Astrocyte of the spinal cord (primary cell): Measurements from ENCODE around the gene GABRG3.

ENCODE experiments used
- DNase-seq: peaks from one replicate; pipeline ENCODE4 v3.0.0; 2011; ENCODE audit warnings: low read depth, low spot score
- H3K4me3 ChIP-seq: 2 replicates; pipeline ENCODE4 v1.5.1; 2011; ENCODE audit warnings: low read depth, mild to moderate bottlenecking, low read length, moderate library complexity
- in situ Hi-C: cut with HindIII; loops from 2 replicates; pipeline ENCODE4 v1.10.0; 2017; ENCODE audit warnings: low sequenced_read_pairs
- TF ChIP-seq, protein P1 (sequence below): IDR thresholded peaks from 2 replicates; pipeline ENCODE4 v1.5.1; 2012; ENCODE audit warnings: low read depth, mild to moderate bottlenecking, low read length, inconsistent platforms

GABRG3 gene

GRCh38 chr15:27039152-27039551, 68.2 kb downstream of the GABRG3 start:
- in situ Hi-C loops: no loop called here
- DNase-seq: no peak
- H3K4me3 ChIP-seq: no peak overlapping the region
- TF ChIP-seq, protein P1, sequence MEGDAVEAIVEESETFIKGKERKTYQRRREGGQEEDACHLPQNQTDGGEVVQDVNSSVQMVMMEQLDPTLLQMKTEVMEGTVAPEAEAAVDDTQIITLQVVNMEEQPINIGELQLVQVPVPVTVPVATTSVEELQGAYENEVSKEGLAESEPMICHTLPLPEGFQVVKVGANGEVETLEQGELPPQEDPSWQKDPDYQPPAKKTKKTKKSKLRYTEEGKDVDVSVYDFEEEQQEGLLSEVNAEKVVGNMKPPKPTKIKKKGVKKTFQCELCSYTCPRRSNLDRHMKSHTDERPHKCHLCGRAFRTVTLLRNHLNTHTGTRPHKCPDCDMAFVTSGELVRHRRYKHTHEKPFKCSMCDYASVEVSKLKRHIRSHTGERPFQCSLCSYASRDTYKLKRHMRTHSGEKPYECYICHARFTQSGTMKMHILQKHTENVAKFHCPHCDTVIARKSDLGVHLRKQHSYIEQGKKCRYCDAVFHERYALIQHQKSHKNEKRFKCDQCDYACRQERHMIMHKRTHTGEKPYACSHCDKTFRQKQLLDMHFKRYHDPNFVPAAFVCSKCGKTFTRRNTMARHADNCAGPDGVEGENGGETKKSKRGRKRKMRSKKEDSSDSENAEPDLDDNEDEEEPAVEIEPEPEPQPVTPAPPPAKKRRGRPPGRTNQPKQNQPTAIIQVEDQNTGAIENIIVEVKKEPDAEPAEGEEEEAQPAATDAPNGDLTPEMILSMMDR: no peak

GRCh38 chr15:27042230-27042629, 71.2 kb downstream of the GABRG3 start:
- TF ChIP-seq, protein P1: no peak
- DNase-seq: no peak
- no peak overlapping the region for H3K4me3 ChIP-seq
- in situ Hi-C loops: no loop called here

DNA sequence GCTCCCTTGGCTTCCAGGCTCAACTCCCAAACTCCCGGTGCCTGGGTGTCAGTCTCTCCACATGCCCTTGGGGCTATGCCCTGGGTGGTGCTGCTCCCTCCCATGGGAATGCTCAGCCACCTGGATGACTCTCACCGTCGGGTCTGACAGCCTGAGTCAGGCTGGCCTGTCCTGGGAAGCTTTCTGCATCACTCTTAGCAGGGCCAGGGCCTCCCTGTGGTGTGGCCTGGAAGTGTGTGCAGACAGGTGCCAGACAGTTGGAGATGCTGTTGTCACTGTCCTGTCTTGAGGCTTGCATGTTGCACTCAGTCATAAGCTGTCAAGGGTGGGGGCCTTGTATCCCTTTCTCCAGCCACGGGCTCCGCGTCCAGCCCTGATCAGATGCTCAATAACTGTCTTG, 71.7 kb downstream of the GABRG3 start:
- H3K4me3 ChIP-seq: no peak overlapping the region
- DNase-seq: no peak

GRCh38 chr15:27043770-27044169, 72.8 kb downstream of the GABRG3 start:
- in situ Hi-C loops: no loop called here
- no peak overlapping the region for H3K4me3 ChIP-seq
- TF ChIP-seq, protein P1: no peak
- no peak for DNase-seq

More for the DNA sequence above, 71.7 kb downstream of the GABRG3 start:
- in situ Hi-C loops: no loop called here
- TF ChIP-seq, protein P1: no peak

- DNase-seq: no peak
- TF ChIP-seq, protein P1: no peak
- H3K4me3 ChIP-seq: no peak overlapping the region
These were observed 74.8 kb downstream of the GABRG3 start for GRCh38 chr15:27045796-27046195.

DNA sequence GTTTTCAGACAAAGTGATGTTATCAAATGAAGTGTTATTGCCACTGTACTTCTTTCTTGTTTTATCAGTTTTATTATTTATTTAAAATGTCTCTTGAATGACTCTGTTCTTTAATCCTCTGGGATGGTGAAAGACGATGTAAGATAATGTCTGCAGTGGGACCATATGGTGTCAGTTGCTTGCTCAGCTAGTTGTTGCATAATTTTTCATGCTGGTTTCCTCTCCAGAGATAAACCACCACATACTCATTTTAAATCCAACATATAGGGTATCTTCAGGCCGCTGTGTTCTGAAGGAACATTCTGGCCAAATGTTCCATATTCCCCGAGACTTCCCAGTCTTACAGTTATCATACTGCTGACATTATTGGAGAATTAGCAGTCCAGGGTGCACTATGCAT, 75.9 kb downstream of the GABRG3 start:
- TF ChIP-seq, protein P1: no peak
- in situ Hi-C loops: no loop called here
- H3K4me3 ChIP-seq: no peak overlapping the region
- no peak for DNase-seq

More at GRCh38 chr15:27045796-27046195, 74.8 kb downstream of the GABRG3 start:
- in situ Hi-C loops: no loop called here

DNA sequence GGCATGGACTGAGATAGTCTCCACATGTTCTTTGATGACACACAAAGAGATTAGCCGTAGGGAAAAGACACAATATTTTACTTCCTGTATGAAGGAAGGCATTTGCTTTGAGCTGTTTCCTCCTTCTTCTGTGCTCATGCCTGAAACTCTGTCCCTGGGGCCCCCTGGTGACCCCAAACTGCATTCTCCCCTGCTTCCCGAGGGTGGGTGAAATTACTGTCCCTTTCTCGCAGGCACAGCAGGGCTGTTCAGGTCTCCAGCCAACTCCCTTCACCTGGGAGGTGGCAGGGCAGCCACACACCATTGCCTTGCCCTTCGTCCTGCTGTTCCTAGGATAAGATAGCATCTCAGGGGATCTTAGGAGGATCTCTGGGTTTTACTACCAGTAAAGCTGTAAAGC, 79.2 kb downstream of the GABRG3 start:
- in situ Hi-C loops: no loop called here
- H3K4me3 ChIP-seq: no peak overlapping the region
- DNase-seq: no peak
- TF ChIP-seq, protein P1: no peak
